ENCODE results near the gene SETD5. TPM values are rescaled to one million over a fixed set of nuclear protein-coding genes. Genes with fewer than 3 reads are reported as not detected.
A peak's percentile ranks its signal among the peaks of the same experiment; 100 is the strongest.

SETD5 gene
- total RNA-seq, 2 donors from 2014 or later: 58.4 to 118 TPM

GRCh38 chr3:9500108-9501050 is 103.0 kb downstream of the SETD5 start:
- DNase-seq (ENCODE audit: low spot score): peak; percentile 28
- no peak overlapping the region for H3K27ac ChIP-seq
- 12% methylated on average over 36 of the region's 39 CpGs for WGBS
- TF ChIP-seq POLR2A (IDR thresholded peaks at IDR 0.05) (no peak), CTCF (IDR thresholded peaks at IDR 0.05) (peak in 3 of 4 experiments; percentile 25 to 45 (median 41))
- intact Hi-C loops (cut with DNase I): loop anchor here (10.0 kb wide), 1 partner anchor 174 kb away; no protein-coding TSS in a partner anchor
- no peaks in the 10 kb centered on the region for H3K9me3 ChIP-seq
- H3K36me3 ChIP-seq: no peaks in the 10 kb centered on the region
- H3K4me3 ChIP-seq: no peak overlapping the region
- no peaks in the 10 kb centered on the region for H3K27me3 ChIP-seq (replicated peaks; ENCODE audit: insufficient read depth)
- H3K4me1 ChIP-seq (replicated peaks): no peaks in the 10 kb centered on the region

DNA sequence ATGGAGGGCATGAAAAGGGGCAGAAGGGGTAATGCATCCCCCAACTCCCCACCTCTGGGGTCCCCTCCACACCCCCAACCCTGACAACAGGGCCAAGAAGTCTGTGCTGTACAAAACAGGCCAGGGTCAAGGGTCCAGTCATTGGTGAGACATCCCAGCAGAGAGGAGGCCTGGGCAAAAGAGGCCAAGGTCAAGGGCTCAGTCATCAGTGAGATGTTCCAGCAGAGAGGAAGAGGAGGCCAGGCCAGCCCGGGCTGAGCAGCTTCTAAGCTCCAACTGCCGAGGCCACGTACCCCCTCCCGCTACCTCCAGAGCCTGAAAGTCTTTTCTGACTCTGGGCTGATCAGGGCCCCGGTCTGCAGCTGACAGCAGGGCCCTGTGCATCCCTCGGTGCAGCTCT is 103.8 kb downstream of the SETD5 start:
- Histone ChIP-seq H3K36me3 (no peaks in the 10 kb centered on the region), H3K27me3 (replicated peaks; ENCODE audit: insufficient read depth) (no peaks in the 10 kb centered on the region), H3K4me3 (no peak overlapping the region), H3K4me1 (replicated peaks) (no peaks in the 10 kb centered on the region), H3K9me3 (no peaks in the 10 kb centered on the region), H3K27ac (no peak overlapping the region)
- no peak for DNase-seq (ENCODE audit: low spot score)
- intact Hi-C loops (cut with DNase I): loop anchor here (10.0 kb wide), 1 partner anchor 174 kb away; no protein-coding TSS in a partner anchor
- TF ChIP-seq POLR2A (IDR thresholded peaks at IDR 0.05) (no peak), POLR2AphosphoS5 (IDR thresholded peaks at IDR 0.05) (no peak), CTCF (IDR thresholded peaks at IDR 0.05) (no peak)
- WGBS: 71% methylated on average over 6 of the region's 6 CpGs

DNA sequence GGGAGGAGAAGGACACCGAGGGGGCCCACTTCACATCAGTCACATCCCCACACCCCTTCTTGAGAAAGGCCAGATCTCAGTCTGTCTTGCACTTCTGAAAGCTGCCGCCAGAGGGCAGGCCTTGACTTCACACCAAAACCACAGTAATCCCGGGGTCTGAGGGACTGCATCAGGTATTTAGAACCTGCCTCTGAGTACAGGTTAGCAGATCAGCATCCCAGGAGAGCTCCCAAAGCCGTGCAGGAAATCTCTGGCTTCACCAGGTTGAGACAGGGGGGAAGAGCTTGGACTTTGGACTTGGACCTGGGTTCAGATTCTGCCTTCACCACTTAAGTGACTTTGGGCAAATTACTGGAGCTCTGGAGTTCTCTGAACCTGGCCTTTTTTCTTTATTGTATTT is 105.9 kb downstream of the SETD5 start:
- Histone ChIP-seq H3K4me1 (replicated peaks) (no peaks in the 10 kb centered on the region), H3K36me3 (no peaks in the 10 kb centered on the region), H3K27me3 (replicated peaks; ENCODE audit: insufficient read depth) (peaks cover 4% of the 10 kb centered on the region), H3K4me3 (no peak overlapping the region), H3K9me3 (no peaks in the 10 kb centered on the region), H3K27ac (no peak overlapping the region)
- TF ChIP-seq POLR2A (IDR thresholded peaks at IDR 0.05) (no peak), POLR2AphosphoS5 (IDR thresholded peaks at IDR 0.05) (peak; percentile 11), CTCF (IDR thresholded peaks at IDR 0.05) (peak; percentile 65 to 77 (median 68))
- 1% methylated on average over 4 of the region's 4 CpGs for WGBS
- intact Hi-C loops (cut with DNase I): loop anchor here (10.0 kb wide), 1 partner anchor 172 kb away; no protein-coding TSS in a partner anchor
- peak; percentile 43 for DNase-seq (ENCODE audit: low spot score)

GRCh38 chr3:9507586-9508578 is 110.5 kb downstream of the SETD5 start:
- WGBS: 54% methylated on average over 14 of the region's 14 CpGs
- no peak for DNase-seq (ENCODE audit: low spot score)
- intact Hi-C loops (cut with DNase I): loop anchor here (10.0 kb wide), 1 partner anchor 167 kb away; no protein-coding TSS in a partner anchor

DNA sequence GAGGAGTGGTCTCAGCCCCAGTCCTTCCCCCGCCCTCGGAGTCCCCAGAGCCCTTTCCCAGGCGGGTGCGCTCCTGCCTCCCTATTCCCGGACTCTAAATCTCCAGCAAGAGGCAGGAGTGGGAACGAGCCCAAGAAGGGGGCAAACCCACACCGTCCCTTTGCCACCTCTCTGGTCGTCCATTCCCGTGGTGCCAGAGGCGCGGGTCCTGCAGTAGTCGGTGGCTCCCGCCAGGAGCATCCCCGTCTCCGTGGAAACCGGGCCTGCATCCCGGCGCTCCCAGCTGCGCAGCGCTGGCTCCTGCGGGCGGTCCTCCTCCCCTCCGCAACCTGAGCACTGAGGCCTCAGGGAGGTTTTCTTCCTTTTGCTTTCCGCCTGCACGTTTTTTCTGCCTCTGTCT is 111.4 kb downstream of the SETD5 start:
- intact Hi-C loops (cut with DNase I): loop anchor here (10.0 kb wide), 1 partner anchor 166 kb away; no protein-coding TSS in a partner anchor
- Histone ChIP-seq H3K4me3 (no peak overlapping the region), H3K4me1 (replicated peaks) (no peaks in the 10 kb centered on the region), H3K36me3 (no peaks in the 10 kb centered on the region), H3K27ac (no peak overlapping the region), H3K27me3 (replicated peaks; ENCODE audit: insufficient read depth) (peaks cover 8% of the 10 kb centered on the region), H3K9me3 (no peaks in the 10 kb centered on the region)
- WGBS: 7% methylated on average over 25 of the region's 25 CpGs
- TF ChIP-seq POLR2AphosphoS5 (IDR thresholded peaks at IDR 0.05) (no peak), POLR2A (IDR thresholded peaks at IDR 0.05) (no peak), CTCF (IDR thresholded peaks at IDR 0.05) (no peak)
- DNase-seq (ENCODE audit: low spot score): no peak

More at GRCh38 chr3:9507586-9508578, 110.5 kb downstream of the SETD5 start:
- no peak overlapping the region for H3K27ac ChIP-seq
- H3K4me3 ChIP-seq: no peak overlapping the region
- H3K9me3 ChIP-seq: no peaks in the 10 kb centered on the region
- H3K36me3 ChIP-seq: no peaks in the 10 kb centered on the region
- no peaks in the 10 kb centered on the region for H3K4me1 ChIP-seq (replicated peaks)
- TF ChIP-seq POLR2A (IDR thresholded peaks at IDR 0.05): no peak
- peaks cover 8% of the 10 kb centered on the region for H3K27me3 ChIP-seq (replicated peaks; ENCODE audit: insufficient read depth)
